Large intestine (tissue), 3 donors: Measurements from ENCODE around the gene FARP1. TPM values are rescaled to one million over a fixed set of nuclear protein-coding genes. Genes with fewer than 3 reads are reported as not detected.
A peak's percentile ranks its signal among the peaks of the same experiment; 100 is the strongest.

ENCODE experiments used
- DNase-seq, 2 donors: peaks; one replicate each; pipeline versions ENCODE4 v3.0.0 to v3.0.0-alpha.2; 2013
- H3K27ac ChIP-seq: one replicate; pipeline ENCODE4 v1.5.1; 2013; ENCODE audit warnings: low read length
- H3K27me3 ChIP-seq: 2 replicates; pipeline ENCODE4 v1.6.1; 2013; ENCODE audit warnings: low read length; ENCODE audit not compliant: control insufficient read depth, insufficient read depth
- H3K36me3 ChIP-seq: 2 replicates; pipeline ENCODE4 v1.6.1; 2013; ENCODE audit warnings: low read length; ENCODE audit not compliant: control insufficient read depth, insufficient read depth
- H3K4me1 ChIP-seq: one replicate; pipeline ENCODE4 v1.6.1; 2013; ENCODE audit warnings: low read length; ENCODE audit not compliant: control insufficient read depth, insufficient read depth
- H3K4me3 ChIP-seq: one replicate; pipeline ENCODE4 v1.5.1; 2013; ENCODE audit warnings: low read length
- H3K9me3 ChIP-seq: one replicate; pipeline ENCODE4 v1.6.1; 2013; ENCODE audit warnings: mild to moderate bottlenecking, low read depth, low read length, moderate library complexity; ENCODE audit not compliant: control insufficient read depth
- WGBS: methylation state at CpG from one replicate; pipeline ENCODE4 v1.1.5; 2013; ENCODE audit warnings: low lambda C conversion rate; ENCODE audit not compliant: insufficient coverage; 5-methylcytosine and 5-hydroxymethylcytosine counted together
- polyA plus RNA-seq: library from polyadenylated mRNA; unstranded; fragments of 120-200 nt; gene quantifications from one replicate; pipeline ENCODE4 v1.2.1, GENCODE V29; 2013

FARP1 gene
- polyA plus RNA-seq, 1 donor: 27.6 TPM

GRCh38 chr13:98201189-98201588, 58.3 kb downstream of the FARP1 start:
- Histone ChIP-seq H3K9me3 (peaks cover 12% of the 10 kb centered on the region), H3K4me3 (no peak overlapping the region), H3K36me3 (no peaks in the 10 kb centered on the region), H3K4me1 (peaks cover 6% of the 10 kb centered on the region), H3K27ac (no peak overlapping the region), H3K27me3 (no peaks in the 10 kb centered on the region)
- no CpG with 5 or more reads among the region's 8 CpGs for WGBS
- no peak for DNase-seq

- H3K4me3 ChIP-seq: no peak overlapping the region
- no CpG with 5 or more reads among the region's 6 CpGs for WGBS
- peaks cover 6% of the 10 kb centered on the region for H3K4me1 ChIP-seq
- no peak overlapping the region for H3K27ac ChIP-seq
- peaks cover 12% of the 10 kb centered on the region for H3K9me3 ChIP-seq
- H3K27me3 ChIP-seq: no peaks in the 10 kb centered on the region
- H3K36me3 ChIP-seq: no peaks in the 10 kb centered on the region
- peak in 1 of 2 donors; percentile 75 for DNase-seq
These were observed 59.1 kb downstream of the FARP1 start for GRCh38 chr13:98201984-98202383.

DNA sequence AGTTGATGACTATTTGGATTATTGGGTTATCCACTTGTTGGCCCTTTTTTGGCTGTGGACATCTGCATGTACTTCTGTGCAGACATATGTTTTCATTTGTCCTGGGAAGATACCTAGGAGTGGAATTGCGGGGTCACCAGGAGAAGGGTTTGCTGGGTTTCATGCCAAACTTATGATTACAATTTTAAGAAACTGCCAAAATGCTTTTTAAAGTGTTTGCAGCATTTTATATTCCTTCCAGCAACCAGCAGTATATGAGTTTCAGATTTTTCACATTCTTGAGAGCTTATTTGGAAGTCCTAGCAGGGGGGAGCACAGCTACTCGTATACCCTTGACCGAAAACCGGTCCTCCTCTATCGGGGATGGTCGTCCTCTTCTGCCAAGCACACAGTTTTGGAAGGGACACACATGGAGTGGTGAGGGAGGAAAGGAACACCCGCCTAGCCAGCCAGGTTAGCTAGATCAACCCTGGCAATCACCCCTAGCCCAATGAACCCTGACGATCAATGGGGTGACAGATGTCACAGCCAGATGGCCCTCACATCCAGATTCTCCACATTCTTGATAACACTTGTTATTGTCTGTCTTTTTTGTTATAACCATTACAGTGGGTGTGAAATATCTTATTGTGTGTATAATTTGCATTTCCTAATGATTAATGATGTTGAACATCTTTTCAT, 60.9 kb downstream of the FARP1 start:
- Histone ChIP-seq H3K9me3 (peaks cover 12% of the 10 kb centered on the region), H3K27me3 (no peaks in the 10 kb centered on the region), H3K4me1 (peaks cover 7% of the 10 kb centered on the region), H3K27ac (no peak overlapping the region), H3K4me3 (no peak overlapping the region), H3K36me3 (no peaks in the 10 kb centered on the region)
- WGBS: no CpG with 5 or more reads among the region's 8 CpGs
- DNase-seq: no peak

DNA sequence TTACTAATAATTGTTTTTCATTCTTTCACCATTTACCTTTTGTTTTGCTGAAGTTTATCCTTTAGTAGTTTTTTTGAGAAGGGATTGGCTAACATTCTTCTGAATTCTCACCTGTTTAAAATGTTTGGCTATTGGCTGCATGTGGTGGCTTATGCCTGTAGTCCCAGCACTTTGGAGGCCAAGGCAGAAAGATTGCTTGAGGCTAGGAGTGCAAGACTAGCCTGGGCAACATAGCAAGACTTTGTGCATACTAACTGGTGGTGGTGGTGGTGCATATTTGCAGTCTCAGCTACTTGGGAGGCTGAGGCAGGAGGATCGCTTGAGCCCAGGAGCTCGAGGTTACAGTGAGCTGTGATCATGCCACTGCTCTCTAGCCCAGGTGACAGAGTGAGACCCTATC, 61.7 kb downstream of the FARP1 start:
- Histone ChIP-seq H3K4me3 (no peak overlapping the region), H3K27ac (no peak overlapping the region), H3K4me1 (peaks cover 7% of the 10 kb centered on the region), H3K27me3 (no peaks in the 10 kb centered on the region), H3K9me3 (peaks cover 12% of the 10 kb centered on the region), H3K36me3 (no peaks in the 10 kb centered on the region)
- no CpG with 5 or more reads among the region's 2 CpGs for WGBS
- DNase-seq: no peak

GRCh38 chr13:98206946-98207345, 64.1 kb downstream of the FARP1 start:
- Histone ChIP-seq H3K27me3 (no peaks in the 10 kb centered on the region), H3K36me3 (no peaks in the 10 kb centered on the region), H3K27ac (peak overlapping the region; percentile 72), H3K4me1 (peaks cover 7% of the 10 kb centered on the region), H3K4me3 (no peak overlapping the region), H3K9me3 (peaks cover 12% of the 10 kb centered on the region)
- 20% methylated on average over 1 of the region's 4 CpGs for WGBS
- DNase-seq: peak in 1 of 2 donors; percentile 62

DNA sequence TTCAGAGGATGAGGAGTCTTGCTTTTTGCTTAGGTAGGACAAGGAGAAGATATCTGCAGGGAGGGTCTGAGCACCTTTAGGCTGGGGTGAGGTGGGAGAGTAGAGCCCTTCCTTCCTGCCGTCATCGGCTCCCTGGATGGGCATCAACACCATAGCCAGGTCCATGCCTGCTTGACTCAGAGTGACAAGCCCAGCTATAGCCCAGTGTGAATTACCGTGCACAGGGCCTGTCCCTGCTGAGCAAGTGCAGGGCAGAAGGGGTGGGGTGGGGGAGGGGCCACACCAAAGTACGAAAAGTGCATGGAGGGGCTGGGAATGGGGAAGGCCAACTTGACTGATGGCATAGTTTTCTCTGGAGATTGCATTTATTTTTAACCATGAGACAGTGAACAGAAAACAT, 64.5 kb downstream of the FARP1 start:
- H3K27ac ChIP-seq: peak overlapping the region; percentile 72
- no CpG with 5 or more reads among the region's 4 CpGs for WGBS

GRCh38 chr13:98208606-98209005, 65.7 kb downstream of the FARP1 start:
- no peak for DNase-seq
- Histone ChIP-seq H3K9me3 (peaks cover 12% of the 10 kb centered on the region), H3K4me3 (no peak overlapping the region), H3K27ac (no peak overlapping the region), H3K36me3 (no peaks in the 10 kb centered on the region), H3K4me1 (peaks cover 4% of the 10 kb centered on the region), H3K27me3 (no peaks in the 10 kb centered on the region)
- WGBS: no CpG with 5 or more reads among the region's 5 CpGs

More for the DNA sequence above, 64.5 kb downstream of the FARP1 start:
- no peaks in the 10 kb centered on the region for H3K36me3 ChIP-seq
- H3K4me1 ChIP-seq: peaks cover 4% of the 10 kb centered on the region
- H3K27me3 ChIP-seq: no peaks in the 10 kb centered on the region
- peaks cover 12% of the 10 kb centered on the region for H3K9me3 ChIP-seq
- no peak for DNase-seq
- no peak overlapping the region for H3K4me3 ChIP-seq

DNA sequence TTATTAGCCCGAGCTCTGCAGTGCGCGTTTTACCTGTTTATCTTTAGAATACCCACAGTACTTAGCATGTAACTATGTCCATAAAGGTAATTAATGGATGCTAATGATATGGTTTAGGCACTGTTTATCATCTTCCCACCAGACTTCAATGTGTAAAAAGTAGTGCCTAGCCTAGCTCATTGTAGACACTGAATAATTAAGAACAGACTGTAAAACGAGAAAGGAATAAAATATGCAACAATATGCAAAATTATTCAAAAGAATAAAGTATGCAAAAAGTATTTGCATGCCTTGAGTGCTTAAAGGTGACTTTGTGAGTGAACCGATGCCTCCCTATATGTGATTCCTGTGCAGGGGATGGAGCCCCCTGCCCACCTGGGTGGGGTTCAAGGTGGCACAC, 69.9 kb downstream of the FARP1 start:
- no peak for DNase-seq
- WGBS: 84% methylated on average over 2 of the region's 5 CpGs
- Histone ChIP-seq H3K4me1 (no peaks in the 10 kb centered on the region), H3K27ac (no peak overlapping the region), H3K9me3 (no peaks in the 10 kb centered on the region), H3K4me3 (no peak overlapping the region), H3K27me3 (no peaks in the 10 kb centered on the region), H3K36me3 (no peaks in the 10 kb centered on the region)

- H3K9me3 ChIP-seq: no peaks in the 10 kb centered on the region
- H3K4me3 ChIP-seq: no peak overlapping the region
- no peak for DNase-seq
- no peaks in the 10 kb centered on the region for H3K27me3 ChIP-seq
- H3K36me3 ChIP-seq: no peaks in the 10 kb centered on the region
- WGBS: no CpG with 5 or more reads among the region's 8 CpGs
- peak overlapping the region; percentile 26 for H3K27ac ChIP-seq
- no peaks in the 10 kb centered on the region for H3K4me1 ChIP-seq
These were observed 70.5 kb downstream of the FARP1 start for GRCh38 chr13:98213354-98213753.

- no peaks in the 10 kb centered on the region for H3K36me3 ChIP-seq
- H3K9me3 ChIP-seq: no peaks in the 10 kb centered on the region
- H3K4me1 ChIP-seq: no peaks in the 10 kb centered on the region
- peak in 1 of 2 donors; percentile 42 for DNase-seq
- H3K27ac ChIP-seq: peak overlapping the region; percentile 26
- no peak overlapping the region for H3K4me3 ChIP-seq
- 60% methylated on average over 1 of the region's 16 CpGs for WGBS
- no peaks in the 10 kb centered on the region for H3K27me3 ChIP-seq
These were observed 71.2 kb downstream of the FARP1 start for GRCh38 chr13:98214008-98214643.

DNA sequence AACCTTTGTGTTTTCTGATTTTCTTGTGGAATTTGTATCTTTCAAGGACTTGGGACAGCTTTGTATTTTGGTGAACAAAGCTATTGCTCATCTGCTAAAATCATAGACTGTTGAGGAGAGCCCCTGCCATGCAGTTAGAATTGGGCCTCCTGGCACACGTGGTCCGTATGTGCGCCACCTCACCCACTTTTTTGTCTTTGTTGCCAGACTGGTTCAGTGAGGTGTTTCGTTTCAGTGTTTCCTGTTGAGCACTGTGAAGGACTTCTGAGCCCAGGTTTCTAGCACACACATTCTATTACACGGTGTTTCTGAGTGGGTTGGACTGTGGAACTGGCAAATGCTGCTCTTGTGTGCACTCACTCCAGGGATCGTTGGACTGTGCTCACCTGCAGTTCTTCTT, 71.8 kb downstream of the FARP1 start:
- H3K36me3 ChIP-seq: no peaks in the 10 kb centered on the region
- H3K27ac ChIP-seq: no peak overlapping the region
- H3K4me3 ChIP-seq: no peak overlapping the region
- DNase-seq: no peak
- H3K9me3 ChIP-seq: no peaks in the 10 kb centered on the region
- no peaks in the 10 kb centered on the region for H3K27me3 ChIP-seq
- H3K4me1 ChIP-seq: no peaks in the 10 kb centered on the region
- WGBS: 60% methylated on average over 1 of the region's 6 CpGs
